ENCODE results near the gene TNFRSF13B. TPM values are rescaled to one million over a fixed set of nuclear protein-coding genes. Genes with fewer than 3 reads are reported as not detected.
"Not testable (repeated sequence)": the region's sequence is repeated elsewhere in the genome, so short reads cannot be mapped to it uniquely, and the experiment has no call there.

TNFRSF13B gene
- total RNA-seq, 1 donor from 2014 or later = not detected

DNA sequence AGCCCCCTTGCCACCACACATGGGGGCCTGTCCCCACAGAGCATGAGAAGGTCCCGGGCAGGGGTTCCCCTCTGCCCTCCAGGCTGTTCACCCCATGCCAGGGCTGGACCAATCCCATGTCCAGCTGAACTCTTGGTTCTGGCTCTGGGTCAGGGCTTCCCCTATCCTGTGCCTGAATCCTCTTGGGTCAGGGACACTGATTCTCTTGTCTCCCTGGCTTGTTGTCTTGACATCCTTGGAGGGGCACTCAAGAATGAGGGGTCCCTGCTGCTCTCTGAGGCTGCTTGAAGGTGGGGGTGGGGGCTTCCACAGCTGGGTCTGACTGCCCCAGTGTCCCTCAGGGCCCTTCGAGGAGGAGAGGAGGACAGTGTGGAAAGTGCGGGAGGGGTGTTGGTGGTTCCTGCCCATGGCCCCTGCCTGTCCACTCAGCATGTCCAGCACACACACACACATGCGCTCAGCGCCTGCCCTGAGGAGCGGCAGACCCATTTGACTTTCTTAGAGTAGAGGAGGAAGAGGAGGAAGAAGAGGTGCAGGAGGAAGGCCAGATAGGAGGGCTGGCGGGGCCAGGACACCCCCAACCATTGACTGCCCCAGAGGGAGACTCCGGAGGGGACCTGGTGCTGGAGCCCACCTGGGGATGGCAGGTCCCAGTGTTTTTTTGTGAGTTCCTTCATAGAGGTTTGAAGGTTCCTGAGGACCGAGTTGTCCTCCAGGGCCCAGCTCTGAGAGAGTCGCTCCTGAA lies 47.0 kb downstream of the TNFRSF13B start:
- DNase-seq = no peak

DNA sequence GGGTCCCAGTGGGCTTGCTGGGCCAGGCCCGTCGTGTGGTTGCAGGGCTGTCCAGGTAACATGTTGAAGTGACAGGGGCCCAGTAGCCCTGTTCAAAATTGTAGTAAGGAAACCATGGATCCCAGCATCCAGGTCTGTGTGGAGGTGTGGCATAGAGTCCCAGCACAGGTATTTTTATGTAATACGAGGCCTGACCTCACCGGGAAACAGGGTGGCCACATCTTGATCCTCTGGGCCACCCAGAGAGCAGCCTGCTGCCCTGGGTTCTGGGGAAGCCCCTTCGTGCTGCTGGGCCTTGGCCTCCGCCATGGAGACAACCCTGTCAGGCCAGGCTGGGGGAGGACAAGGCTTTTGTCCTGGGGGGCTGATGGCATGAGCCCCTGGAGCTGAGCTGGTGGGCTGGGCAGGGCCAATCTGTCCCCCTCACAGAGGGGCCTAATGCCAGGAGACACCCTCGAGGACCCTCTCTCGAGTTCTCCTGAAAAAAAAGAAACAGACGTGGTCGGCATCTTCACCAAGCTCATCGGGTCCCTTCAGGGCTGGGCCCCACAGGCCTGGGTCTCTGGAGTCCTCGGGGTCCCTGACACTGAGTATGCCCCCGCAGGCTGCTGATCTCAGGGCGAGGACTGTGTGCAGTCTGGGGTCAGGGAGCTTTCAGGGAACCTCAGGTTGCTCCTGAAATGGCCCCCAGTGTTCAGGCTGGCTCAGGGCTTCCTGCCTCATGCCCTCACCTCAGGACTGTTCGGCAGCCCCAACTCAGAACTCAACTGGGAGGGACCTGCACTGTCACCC lies 47.8 kb downstream of the TNFRSF13B start:
- no peak for DNase-seq

DNA sequence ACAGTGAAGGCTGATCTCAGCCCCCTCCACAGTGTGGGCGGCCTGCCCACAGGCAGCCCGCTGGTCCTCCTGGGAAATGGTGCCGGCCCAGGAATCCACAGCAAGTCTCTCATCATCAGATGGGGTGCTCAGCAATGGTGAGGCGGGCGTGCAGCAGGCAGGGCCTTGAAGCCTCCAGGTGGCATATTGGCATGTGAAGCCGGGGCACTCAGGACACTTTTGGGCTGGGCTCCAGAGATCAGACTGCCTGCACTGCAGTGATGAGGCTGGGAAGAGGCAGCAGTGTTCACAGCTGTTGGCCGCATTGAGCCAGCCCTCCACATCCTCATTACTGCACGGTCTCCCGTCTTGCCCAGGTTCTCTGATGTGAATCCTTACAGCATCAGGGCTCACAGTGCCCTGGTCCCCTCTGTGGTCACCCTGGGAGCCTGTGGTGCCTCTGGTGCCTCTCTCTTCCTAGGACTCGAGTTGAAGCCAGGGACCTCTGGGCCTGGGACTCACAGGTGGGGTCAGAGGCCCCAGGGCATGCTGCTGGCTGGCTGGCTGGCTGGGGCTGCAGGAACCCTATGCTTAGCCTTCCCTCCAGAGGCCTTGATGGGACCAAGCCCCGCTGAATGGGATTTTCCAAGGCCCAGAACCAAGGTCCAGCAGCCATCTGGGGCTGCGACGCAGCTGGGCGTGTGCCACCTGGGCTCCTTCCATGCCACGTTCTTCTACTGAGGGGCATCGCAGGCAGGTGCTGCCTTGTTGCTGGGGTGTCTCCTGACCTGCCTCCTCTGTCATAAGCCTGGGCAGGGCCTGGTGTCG lies 48.6 kb downstream of the TNFRSF13B start:
- DNase-seq = no peak

DNA sequence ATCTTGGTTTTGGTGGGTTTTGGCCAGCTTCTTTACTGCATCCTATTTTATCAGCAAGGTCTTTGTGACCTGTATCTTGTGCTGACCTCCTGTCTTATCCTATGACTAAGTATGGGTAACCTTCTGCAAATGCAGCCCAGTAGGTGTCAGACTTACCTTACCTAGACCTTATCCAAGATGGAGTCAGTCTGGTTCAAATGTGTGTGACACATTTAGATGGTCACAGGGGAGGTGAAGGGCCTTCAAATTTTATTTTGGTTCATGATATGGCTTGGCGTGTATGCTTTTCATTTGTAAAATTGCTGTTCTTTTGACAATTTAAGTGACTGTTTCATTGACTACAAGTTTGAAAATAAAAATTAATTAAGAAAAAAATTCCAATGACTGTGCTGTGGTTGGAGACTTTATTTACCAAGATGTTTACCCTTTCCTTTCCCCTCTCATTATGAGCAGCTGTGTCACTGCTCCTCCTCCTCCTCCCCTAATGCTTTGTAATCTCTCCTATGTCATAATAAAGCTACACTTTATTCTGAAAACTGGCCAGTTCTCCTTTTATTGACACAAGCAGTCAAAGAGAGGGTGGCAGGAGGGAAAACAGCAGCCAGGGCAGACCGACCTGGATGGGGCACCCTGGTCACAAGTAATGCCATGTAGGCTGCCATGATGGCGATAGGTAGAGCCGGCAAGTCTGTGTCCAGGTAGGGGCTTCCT lies 49.4 kb downstream of the TNFRSF13B start:
- DNase-seq = no peak

DNA sequence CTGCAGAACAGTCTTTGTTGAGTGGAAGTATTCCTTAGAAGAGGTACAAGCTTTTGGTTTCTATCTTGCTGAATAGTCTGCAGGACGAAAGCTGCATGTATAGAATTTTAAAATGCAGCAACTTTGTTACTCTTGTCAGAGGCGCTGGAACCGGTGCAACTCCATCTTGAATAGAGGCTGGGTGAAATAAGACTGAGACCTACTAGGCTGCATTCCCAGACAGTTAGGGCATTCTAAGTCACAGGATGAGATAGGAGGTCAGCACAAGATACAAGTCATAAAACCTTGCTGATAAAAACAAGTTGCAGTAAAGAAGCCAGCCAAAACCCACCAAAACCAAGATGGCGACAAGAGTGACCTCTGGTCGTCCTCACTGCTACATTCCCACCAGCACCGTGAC lies 50.5 kb downstream of the TNFRSF13B start:
- DNase-seq = not testable (repeated sequence)

DNA sequence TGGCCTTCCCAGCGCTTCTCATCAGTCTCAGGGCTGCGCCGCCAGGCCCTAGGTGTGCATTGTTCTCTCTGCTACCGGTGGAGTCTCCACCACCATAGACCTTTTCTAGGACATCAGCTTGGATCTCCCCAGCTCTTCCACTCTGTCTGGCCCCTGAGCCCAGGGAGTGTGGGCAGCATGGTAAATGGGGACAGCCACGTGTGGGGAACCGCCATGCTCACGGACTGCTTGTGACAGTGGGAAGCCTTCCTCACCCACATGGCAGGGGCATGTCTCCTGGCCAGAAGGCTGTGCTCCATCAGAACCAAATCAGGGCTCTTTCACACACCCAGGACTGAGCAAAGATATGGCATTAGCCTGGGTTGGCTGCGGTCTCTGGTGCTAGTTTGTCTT lies 51.3 kb downstream of the TNFRSF13B start:
- DNase-seq = no peak

DNA sequence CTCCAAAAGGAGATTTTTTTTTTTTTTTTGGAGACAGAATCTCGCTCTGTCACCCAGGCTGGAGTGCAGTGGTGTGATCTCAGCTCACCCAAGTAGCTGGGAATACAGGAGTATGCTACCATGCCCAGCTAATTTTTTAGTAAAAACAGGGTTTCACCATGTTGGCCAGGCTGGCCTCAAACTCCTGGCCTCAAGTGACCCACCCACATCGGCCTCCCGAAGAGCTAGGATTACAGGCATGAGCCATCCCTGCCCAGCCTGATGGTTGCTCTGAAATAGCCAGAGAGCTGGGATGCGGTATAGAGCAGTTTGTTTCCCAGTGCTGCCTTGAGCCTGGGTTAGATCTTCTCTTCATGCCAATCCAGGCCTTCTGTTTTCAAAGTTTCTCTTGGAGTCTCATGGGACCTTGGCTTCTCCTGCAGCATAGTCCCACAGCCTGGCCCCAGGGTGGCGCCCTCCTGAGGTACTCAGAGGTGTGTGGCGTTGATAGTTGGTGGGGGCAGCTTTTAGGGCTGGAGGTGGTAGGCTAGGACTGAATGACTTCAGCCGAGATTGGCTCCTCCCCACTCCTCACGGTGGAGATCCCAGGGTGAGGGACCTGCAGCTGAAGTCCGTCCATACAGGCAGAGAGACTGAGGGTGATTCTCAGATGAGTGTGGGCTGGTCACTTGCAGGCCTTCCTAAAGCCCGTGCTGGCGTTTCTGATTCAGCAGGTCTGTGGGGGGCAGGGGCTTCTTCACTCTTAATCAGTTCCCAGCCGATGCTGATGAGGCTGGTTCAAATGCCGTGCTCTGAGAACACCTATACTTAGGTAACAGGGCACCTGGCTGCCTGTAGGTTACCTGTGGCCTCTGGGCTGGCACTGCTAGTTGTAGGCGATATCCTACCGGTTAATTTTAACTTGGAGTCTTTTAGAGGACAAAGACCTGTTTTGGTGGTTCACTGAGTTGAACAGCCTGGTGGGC lies 52.0 kb downstream of the TNFRSF13B start:
- no peak for DNase-seq

DNA sequence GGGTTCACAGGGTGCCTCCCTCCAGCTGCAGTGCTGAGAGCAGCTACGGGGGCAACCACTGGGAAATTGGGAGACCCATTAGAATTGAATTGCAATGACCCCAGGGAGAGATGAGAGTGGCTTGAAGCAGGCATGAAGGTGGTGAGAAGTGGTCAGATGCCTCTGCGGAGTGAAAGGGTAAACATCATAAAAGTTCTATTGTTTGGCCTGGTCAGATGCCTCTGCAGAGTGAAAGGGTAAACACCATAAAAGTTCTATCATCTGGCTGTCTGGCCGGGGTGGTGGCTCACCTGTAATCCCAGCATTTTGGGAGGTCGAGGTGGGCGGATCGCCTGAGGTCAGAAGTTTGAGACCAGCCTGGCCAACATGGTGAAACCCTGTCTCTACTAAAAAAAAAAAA lies 53.5 kb downstream of the TNFRSF13B start:
- no peak for DNase-seq

DNA sequence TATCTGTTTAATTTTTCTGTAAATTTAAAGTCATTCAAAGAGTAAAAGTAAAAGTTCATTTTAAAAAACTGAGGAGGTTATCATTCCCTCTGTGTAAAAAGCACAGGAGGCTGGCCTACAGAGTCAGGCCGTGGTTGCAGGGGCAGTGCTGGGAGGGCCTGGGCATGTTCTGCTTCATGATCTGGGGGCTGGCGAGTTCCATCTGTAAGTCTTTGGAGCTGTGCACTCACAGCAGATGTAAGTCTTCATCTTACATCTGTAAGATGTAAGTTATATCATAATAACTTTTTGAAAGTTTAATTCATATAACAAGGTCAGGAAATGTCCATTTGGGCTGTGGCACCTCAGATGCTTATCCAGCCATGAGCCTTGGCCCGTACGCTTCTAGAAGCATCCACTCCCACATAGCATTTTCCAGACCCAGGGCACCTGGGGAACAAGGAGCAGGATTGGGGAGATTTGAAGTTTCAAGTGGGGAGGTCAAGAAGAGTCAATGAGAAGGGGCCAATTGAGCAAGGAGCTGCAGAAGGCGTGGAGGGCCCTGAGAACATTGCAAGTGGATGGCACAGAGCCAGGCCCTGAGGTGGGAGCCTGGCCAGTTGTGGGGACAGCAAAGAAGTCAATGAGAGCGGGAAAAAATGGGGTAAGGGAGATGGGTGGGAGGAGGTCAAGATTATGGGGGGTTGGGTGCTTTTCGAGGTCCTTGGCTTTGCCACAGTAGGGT lies 54.1 kb downstream of the TNFRSF13B start:
- DNase-seq = no peak

DNA sequence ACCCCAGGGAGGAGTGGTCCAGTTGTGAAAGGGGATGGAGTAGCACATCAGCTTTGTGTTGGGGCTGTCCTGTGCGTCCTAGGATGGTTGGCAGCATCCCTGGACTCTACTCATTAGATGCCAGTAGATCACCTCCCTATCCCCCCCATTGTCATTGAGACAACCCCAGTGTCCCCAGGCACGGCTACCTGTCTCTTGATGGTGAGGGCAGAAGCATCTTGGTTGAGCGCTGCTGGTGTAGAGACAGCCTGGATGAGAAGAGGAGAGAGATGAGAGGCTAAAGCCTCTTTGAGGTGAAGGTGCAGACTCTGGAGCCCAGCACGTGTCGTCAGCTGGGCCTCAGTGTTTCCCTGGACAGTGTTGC lies 55.4 kb downstream of the TNFRSF13B start:
- DNase-seq = no peak

DNA sequence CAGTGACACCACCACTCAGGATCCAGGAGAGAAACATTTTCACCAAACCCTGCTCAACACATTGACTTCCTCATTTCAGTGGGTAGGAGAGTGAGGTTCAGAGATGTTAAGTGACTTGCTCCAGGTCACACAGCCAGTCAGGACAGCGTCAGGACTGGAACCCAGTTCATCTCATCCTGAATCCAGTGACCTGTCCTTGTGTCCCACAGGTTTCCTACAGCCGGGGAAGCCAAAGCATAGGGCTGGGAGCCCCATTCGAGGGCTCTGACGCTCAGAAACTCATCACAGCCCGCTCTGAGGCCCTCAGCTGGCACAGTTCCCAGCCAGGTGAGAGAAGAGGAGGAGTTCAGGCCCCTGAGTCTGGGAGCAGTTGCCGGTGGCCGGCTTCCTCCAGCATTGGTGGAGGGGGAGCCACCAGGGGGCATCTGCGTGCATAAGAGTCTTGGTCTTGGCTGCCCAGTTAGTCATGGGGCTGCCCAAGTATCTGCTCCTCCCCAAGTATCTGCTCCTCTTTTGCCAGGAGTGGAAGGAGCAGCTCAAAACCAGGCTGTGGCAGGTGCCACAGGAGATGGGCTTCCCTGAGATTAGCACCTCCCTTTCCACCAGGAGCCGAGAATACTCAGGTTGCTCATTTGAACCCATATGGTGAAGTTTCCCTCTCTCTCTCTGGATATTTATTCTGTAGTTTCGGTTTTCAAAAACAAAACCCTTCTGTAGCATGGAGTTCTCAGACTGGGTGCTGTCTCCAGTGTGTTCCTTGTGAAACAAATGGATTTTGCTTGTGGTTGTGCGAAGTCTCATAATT lies 56.0 kb downstream of the TNFRSF13B start:
- DNase-seq = no peak

DNA sequence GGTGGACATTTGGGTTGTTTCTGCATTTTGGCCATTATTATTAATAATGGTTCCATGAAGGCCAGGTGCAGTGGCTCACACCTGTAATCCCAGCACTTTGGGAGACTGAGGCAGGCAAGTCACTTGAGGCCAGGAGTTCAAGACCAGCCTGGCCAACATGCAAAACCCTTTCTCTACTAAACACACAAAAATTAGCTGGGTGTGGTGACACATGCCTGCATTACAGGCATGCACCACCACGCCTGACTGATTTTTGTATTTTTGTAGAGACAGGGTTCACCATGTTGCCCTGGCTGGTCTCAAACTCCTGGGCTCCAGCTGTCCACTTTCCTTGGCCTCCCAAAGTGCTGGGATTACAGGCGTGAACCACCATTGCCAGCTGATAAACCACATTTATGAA lies 58.5 kb downstream of the TNFRSF13B start:
- DNase-seq = no peak

DNA sequence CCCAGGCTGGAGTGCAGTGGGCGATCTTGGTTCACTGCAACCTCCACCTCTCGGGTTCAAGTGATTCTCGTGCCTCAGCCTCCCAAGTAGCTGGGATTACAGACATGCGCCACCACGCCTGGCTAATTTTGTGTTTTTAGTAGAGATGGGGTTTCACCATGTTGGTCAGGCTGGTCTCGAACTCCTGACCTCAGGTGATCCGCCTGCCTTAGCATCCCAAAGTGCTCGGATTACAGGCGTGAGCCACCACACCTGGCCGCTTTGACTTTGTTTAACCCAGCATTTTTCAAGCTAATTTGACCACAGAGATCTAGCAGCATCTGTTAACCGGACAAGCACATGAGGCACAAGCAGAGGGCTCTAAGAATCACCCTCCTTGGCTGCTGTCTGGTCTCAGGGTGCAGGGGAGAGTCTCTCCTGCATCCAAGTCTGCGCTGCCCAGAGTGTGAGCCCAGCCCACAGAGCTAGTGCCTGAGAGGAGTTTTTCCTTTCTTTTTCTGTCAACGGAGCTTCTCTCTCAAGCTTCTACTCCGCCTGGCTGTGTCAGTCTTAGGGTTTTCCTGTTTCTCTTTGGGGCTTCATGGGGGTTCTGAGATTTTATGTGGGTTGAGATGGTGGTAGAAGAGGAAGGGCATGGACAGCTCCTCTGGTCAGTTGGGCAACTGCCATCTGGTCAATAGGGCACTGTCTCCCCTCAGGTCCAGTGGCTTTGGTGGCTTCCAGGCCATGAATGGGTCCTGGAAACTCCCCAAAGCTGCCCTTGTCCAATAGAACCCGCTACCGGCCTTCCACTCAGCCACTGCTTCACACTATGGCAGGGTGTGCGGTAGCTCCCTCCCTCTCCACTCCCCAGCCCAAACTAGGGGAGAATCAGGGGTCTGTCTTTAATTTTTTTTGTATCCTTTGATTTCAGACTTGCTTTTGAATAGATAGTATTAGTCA lies 59.6 kb downstream of the TNFRSF13B start:
- DNase-seq = no peak

DNA sequence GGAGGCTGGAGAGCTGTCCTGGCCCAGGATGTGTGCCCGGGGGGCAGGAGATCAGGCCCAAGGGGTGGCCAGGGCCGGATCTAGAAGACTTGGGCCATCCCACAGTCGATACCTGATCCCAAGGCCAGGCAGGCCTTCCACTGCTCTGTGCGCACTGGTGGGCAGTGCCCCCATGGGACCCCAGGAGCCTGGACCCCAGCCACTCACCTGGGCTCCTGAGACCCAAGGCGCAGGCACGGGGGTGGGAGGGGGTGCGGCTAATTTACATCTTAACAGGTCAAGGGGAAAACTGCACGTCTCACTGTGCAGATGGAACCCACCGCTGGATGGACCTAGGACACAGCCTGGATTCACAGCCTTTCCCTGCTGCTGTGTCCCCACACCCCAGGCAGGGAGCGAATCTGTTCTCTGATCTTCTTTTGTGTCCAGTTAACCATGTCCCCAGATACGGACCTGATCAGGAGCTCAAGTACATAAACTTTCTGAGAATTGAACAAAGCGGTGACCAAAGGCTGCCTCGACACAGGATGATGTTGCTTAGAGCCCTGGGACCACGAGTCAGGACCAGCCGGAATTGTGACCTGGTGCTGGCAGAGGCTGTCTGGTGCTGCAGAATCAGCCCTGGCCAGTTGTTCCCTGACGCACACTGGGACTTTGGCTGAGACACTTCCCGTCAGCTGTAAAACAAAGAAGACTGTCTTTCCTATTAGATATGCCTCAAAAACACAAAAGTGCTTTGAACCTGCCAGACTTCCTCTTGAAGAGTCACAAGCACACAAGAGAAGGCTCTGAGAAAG lies 60.6 kb downstream of the TNFRSF13B start:
- no peak for DNase-seq

DNA sequence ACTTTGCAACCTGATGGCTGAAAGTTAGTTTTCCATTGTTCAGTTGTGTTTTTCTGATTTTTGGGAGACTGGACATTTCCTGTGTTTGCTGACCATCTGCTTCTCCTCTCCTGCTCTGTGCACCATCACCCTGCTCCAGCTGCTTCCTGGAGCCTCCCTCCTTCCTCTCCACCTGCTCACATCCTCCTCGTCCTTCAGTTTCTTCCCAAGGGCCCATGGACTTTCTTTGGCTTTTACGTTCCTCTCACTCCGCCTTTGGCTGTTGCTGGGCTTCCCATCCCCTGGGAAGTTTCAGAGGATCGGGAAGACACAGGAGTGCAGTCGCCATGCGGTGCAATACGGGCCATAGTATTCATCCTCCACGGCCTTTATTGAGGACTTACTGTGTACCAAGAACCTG lies 61.6 kb downstream of the TNFRSF13B start:
- DNase-seq = no peak

DNA sequence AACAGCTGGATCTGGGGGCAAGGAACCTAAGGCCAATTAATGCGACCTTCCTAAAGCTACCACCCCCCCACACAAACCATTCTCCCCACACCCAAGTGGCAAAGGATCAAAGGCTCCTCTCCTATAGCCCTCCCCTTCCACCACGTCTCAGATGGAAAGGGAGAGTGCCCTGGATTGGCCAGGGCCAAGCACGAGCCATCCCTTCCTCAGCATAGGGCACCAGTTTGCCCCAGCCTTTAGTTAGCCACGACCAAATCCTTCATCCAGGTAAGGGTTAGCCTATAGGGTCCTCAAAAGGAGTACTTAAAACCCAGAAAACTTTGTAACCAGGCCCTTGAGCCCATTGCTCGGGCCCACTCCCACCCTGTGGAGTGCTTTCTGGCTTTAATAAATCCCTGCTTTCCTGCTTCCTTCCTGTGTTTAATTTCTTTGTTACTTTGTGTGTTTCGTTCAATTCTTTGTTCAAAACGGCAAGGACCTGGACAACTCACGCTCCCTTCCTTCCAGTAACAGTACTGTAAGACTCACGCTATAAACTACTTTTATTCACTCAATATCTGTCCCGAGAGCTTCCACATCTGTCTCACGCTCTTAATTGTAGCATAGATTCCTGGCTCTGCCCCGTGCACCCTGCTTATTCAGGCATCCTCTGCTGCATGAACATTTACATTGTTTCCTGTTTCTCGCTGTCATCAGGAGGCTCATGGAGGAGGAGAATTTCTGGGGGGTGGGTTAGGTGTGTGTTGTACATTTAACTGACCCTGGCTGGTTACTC lies 62.3 kb downstream of the TNFRSF13B start:
- DNase-seq = peak; percentile 10

DNA sequence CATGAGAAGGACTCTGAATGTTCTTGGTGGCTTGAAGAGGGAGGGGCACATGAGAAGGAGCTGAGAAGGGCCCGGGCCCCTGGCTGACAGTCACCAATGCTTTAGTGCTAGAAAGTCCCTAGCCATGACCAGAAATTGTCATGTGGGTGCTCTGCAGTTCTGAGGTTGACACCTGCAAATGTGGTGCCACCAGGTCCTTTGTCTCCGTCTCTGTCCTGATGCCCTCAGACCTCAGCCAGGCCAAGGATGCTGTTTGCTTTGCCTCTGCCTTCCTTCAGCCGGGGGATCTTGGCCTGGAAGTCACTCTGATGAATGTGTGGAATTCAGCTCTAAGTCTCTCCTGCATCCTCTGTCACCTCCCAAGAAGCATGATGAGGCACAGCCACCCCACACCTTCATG lies 63.6 kb downstream of the TNFRSF13B start:
- DNase-seq = no peak

Data from skin of body (tissue), 2 donors.